Liver (tissue), 9 donors: ENCODE data around the gene RPS6KA1. TPM values are rescaled to one million over a fixed set of nuclear protein-coding genes. Genes with fewer than 3 reads are reported as not detected.

Experiments
- DNase-seq: peaks from one replicate; pipeline ENCODE4 v3.0.0-alpha.2; 2017; ENCODE audit warnings: low spot score
- H3K27ac ChIP-seq, 2 donors: one replicate each; pipeline ENCODE4 v1.7.0; 2013; ENCODE audit warnings: inconsistent platforms in 2 of 2, low read length in 2 of 2, control low read depth in 1 of 2, low read depth in 1 of 2, mild to moderate bottlenecking in 1 of 2
- H3K27me3 ChIP-seq, 4 donors: one replicate each; pipeline versions ENCODE4 v1.6.1 to v1.7.0; 2013; ENCODE audit warnings: low read length in 3 of 4, inconsistent platforms in 1 of 4, mild to moderate bottlenecking in 1 of 4, moderate library complexity in 1 of 4; ENCODE audit not compliant: control insufficient read depth in 4 of 4, insufficient read depth in 4 of 4
- H3K36me3 ChIP-seq, 4 donors: one replicate each; pipeline versions ENCODE4 v1.6.1 to v1.7.0; 2013; ENCODE audit warnings: low read length in 3 of 4, mild to moderate bottlenecking in 3 of 4, low read depth in 1 of 4, moderate library complexity in 1 of 4; ENCODE audit not compliant: control insufficient read depth in 4 of 4, insufficient read depth in 3 of 4
- H3K4me1 ChIP-seq, 4 donors: one replicate each; pipeline versions ENCODE4 v1.6.1 to v1.7.0; 2013; ENCODE audit warnings: low read length in 3 of 4, mild to moderate bottlenecking in 3 of 4, moderate library complexity in 1 of 4; ENCODE audit not compliant: control insufficient read depth in 4 of 4, insufficient read depth in 4 of 4
- H3K4me3 ChIP-seq, 3 donors: one replicate each; pipeline versions ENCODE4 v1.6.1 to v1.7.0; 2013; ENCODE audit warnings: low read length in 3 of 3, control low read depth in 1 of 3, low read depth in 1 of 3, mild to moderate bottlenecking in 1 of 3
- H3K9ac ChIP-seq, 2 donors: one replicate each; pipeline ENCODE4 v1.7.0; 2013; ENCODE audit warnings: low read length in 2 of 2, mild to moderate bottlenecking in 2 of 2, moderate library complexity in 2 of 2, control low read depth in 1 of 2, low read depth in 1 of 2
- H3K9me3 ChIP-seq, 4 donors: one replicate each; pipeline versions ENCODE4 v1.6.1 to v1.7.0; 2013; ENCODE audit warnings: low read length in 3 of 4; ENCODE audit not compliant: control insufficient read depth in 4 of 4
- EGR1 ChIP-seq, 2 donors: IDR thresholded peaks; 2 replicates each; pipeline ENCODE4 v1.6.1; 2016 to 2018; ENCODE audit warnings: antibody characterized with exemption in 2 of 2, low read depth in 2 of 2
- FOXA1 ChIP-seq: IDR thresholded peaks from 2 replicates; pipeline ENCODE4 v1.6.1; 2016; ENCODE audit warnings: antibody characterized with exemption
- FOXA2 ChIP-seq: IDR thresholded peaks from 2 replicates; pipeline ENCODE4 v1.6.1; 2016; ENCODE audit warnings: antibody characterized with exemption
- HNF4A ChIP-seq, 2 donors: conservative IDR thresholded peaks; 2 replicates each; pipeline ENCODE4 v1.6.1; 2016; ENCODE audit warnings: antibody characterized with exemption in 2 of 2, mild to moderate bottlenecking in 2 of 2
- HNF4G ChIP-seq: IDR thresholded peaks from 2 replicates; pipeline ENCODE4 v1.6.1; 2016; ENCODE audit warnings: antibody characterized with exemption
- JUND ChIP-seq, 2 donors: IDR thresholded peaks; 2 replicates each; pipeline ENCODE4 v1.6.1; 2016; ENCODE audit warnings: antibody characterized with exemption in 2 of 2
- RAD21 ChIP-seq, 2 donors: IDR thresholded peaks; 2 replicates each; pipeline ENCODE4 v1.6.1; 2016; ENCODE audit warnings: antibody characterized with exemption in 2 of 2, mild to moderate bottlenecking in 2 of 2
- RXRA ChIP-seq, 2 donors: IDR thresholded peaks; 2 replicates each; pipeline ENCODE4 v1.6.1; 2017 to 2018; ENCODE audit warnings: antibody characterized with exemption in 2 of 2, mild to moderate bottlenecking in 1 of 2
- SP1 ChIP-seq: IDR thresholded peaks from 2 replicates; pipeline ENCODE4 v1.6.1; 2018; ENCODE audit warnings: antibody characterized with exemption, mild to moderate bottlenecking
- TAF1 ChIP-seq: conservative IDR thresholded peaks from 2 replicates; pipeline ENCODE4 v1.6.1; 2016; ENCODE audit warnings: antibody characterized with exemption, mild to moderate bottlenecking
- YY1 ChIP-seq: IDR thresholded peaks from 2 replicates; pipeline ENCODE4 v1.6.1; 2016; ENCODE audit warnings: antibody characterized with exemption, mild to moderate bottlenecking
- WGBS: extraction: QIAGEN DNeasy Blood & Tissue Kit; methylation state at CpG from one replicate; pipeline ENCODE4 v1.1.7; 2013; 5-methylcytosine and 5-hydroxymethylcytosine counted together
- polyA plus RNA-seq, 2 donors: library from polyadenylated mRNA; stranded (reverse) in 1 of 2; unstranded in 1 of 2; fragments of 200-250 nt in 1 of 2; fragments of >200 nt in 1 of 2; fragmentation: Nextera tagmentation in 1 of 2; extraction: Ambion mirVana in 1 of 2; gene quantifications; one replicate each; pipeline versions ENCODE4 v1.2.1 to v1.2.3, GENCODE V29; 2013 to 2015
- total RNA-seq, 2 donors: library from RNA; depleted of rRNA; stranded (reverse); fragments of >200 nt; gene quantifications; one replicate each; pipeline ENCODE4 v1.2.3, GENCODE V29; 2014
- TF ChIP-seq, protein P1 (sequence below): fragments of 150-350 bp; IDR thresholded peaks from 2 replicates; pipeline ENCODE4 v1.5.1; 2017; ENCODE audit warnings: improper control_type of control experiment, low read depth, low read length; ENCODE audit not compliant: missing input control
- TF ChIP-seq, protein P2 (sequence below): IDR thresholded peaks from 2 replicates; pipeline ENCODE4 v1.6.1; 2016; ENCODE audit warnings: antibody characterized with exemption
- TF ChIP-seq, protein P3 (sequence below): IDR thresholded peaks from 2 replicates; pipeline ENCODE4 v1.6.1; 2016; ENCODE audit warnings: antibody characterized with exemption
- TF ChIP-seq, protein P4 (sequence below): IDR thresholded peaks from 2 replicates; pipeline ENCODE4 v1.6.1; 2016; ENCODE audit warnings: antibody characterized with exemption
- TF ChIP-seq, protein P5 (sequence below): IDR thresholded peaks from 2 replicates; pipeline ENCODE4 v1.6.1; 2016; ENCODE audit warnings: antibody characterized with exemption, mild to moderate bottlenecking
- donor health status: healthy.
- donor health status: healthy.
- donor health status: healthy.
- donor health status: healthy.
- donor health status: healthy.

RPS6KA1 gene
- total and polyA plus RNA-seq, 4 donors = 4.0 to 26.8 (median 7.4) TPM

DNA sequence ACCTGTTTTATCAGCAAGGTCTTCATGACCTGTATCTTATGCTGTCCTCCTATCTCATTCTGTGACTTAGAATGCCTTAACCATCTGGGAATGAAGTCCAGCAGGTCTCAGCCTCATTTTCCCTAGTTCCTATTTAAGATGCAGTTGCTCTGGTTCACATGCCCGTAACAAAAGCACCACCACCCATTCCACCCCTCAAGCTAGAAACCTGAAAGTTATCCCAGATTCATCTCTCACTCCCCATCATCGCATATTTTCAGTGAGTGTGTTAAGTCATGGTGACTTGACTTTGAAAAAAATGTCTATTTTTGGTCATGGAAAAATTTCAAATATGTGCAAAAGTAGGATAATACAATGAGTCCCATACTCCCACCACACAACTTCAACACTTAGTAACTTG lies 45.6 kb upstream of the RPS6KA1 start (continued):
- TF ChIP-seq, protein P1, sequence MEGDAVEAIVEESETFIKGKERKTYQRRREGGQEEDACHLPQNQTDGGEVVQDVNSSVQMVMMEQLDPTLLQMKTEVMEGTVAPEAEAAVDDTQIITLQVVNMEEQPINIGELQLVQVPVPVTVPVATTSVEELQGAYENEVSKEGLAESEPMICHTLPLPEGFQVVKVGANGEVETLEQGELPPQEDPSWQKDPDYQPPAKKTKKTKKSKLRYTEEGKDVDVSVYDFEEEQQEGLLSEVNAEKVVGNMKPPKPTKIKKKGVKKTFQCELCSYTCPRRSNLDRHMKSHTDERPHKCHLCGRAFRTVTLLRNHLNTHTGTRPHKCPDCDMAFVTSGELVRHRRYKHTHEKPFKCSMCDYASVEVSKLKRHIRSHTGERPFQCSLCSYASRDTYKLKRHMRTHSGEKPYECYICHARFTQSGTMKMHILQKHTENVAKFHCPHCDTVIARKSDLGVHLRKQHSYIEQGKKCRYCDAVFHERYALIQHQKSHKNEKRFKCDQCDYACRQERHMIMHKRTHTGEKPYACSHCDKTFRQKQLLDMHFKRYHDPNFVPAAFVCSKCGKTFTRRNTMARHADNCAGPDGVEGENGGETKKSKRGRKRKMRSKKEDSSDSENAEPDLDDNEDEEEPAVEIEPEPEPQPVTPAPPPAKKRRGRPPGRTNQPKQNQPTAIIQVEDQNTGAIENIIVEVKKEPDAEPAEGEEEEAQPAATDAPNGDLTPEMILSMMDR = no peak
- TF ChIP-seq RAD21 (IDR thresholded peaks at IDR 0.05) = no peak

DNA sequence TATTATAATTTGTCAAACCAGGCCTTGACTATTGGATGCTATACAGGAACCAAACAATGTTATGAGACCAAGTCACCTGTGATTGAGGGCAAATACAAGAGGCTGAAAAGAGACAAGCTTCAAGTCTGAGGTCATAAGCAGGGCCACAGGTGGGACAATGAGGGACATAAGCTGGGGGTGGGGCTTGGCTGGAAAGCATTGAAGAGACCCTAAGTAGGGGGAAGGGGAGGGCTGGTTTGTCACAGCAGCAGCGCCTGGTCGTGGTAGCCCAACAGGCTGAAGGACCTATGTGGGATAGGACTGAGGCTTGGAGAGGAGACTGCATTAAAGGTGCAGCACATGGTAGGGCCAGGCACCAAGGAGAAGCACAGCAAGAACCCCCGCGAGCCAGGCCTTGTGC lies 39.4 kb upstream of the RPS6KA1 start:
- Histone ChIP-seq H3K36me3 (no peaks in the 10 kb centered on the region), H3K4me1 (no peaks in the 10 kb centered on the region), H3K27me3 (no peaks in the 10 kb centered on the region), H3K4me3 (no peak overlapping the region), H3K9ac (no peak overlapping the region), H3K27ac (no peak overlapping the region), H3K9me3 (no peaks in the 10 kb centered on the region)
- TF ChIP-seq, protein P1 = no peak
- TF ChIP-seq HNF4A (conservative IDR thresholded peaks at IDR 0.05) = no peak
- no peak for TF ChIP-seq EGR1 (IDR thresholded peaks at IDR 0.05; ENCODE audit: low read depth in 2 of 2)
- TF ChIP-seq JUND (IDR thresholded peaks at IDR 0.05) = no peak
- no peak for TF ChIP-seq RAD21 (IDR thresholded peaks at IDR 0.05)
- TF ChIP-seq FOXA2 = no peak
- TF ChIP-seq RXRA (IDR thresholded peaks at IDR 0.05) = no peak
- TF ChIP-seq, protein P2, sequence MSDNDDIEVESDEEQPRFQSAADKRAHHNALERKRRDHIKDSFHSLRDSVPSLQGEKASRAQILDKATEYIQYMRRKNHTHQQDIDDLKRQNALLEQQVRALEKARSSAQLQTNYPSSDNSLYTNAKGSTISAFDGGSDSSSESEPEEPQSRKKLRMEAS = no peak
- no peak for TF ChIP-seq FOXA1
- TF ChIP-seq TAF1 = no peak
- TF ChIP-seq HNF4G = no peak
- TF ChIP-seq SP1 = no peak
- TF ChIP-seq, protein P3, sequence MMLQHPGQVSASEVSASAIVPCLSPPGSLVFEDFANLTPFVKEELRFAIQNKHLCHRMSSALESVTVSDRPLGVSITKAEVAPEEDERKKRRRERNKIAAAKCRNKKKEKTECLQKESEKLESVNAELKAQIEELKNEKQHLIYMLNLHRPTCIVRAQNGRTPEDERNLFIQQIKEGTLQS = no peak
- TF ChIP-seq, protein P4, sequence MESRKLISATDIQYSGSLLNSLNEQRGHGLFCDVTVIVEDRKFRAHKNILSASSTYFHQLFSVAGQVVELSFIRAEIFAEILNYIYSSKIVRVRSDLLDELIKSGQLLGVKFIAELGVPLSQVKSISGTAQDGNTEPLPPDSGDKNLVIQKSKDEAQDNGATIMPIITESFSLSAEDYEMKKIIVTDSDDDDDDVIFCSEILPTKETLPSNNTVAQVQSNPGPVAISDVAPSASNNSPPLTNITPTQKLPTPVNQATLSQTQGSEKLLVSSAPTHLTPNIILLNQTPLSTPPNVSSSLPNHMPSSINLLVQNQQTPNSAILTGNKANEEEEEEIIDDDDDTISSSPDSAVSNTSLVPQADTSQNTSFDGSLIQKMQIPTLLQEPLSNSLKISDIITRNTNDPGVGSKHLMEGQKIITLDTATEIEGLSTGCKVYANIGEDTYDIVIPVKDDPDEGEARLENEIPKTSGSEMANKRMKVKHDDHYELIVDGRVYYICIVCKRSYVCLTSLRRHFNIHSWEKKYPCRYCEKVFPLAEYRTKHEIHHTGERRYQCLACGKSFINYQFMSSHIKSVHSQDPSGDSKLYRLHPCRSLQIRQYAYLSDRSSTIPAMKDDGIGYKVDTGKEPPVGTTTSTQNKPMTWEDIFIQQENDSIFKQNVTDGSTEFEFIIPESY = no peak
- 89% methylated on average over 4 of the region's 4 CpGs for WGBS
- no peak for DNase-seq

DNA sequence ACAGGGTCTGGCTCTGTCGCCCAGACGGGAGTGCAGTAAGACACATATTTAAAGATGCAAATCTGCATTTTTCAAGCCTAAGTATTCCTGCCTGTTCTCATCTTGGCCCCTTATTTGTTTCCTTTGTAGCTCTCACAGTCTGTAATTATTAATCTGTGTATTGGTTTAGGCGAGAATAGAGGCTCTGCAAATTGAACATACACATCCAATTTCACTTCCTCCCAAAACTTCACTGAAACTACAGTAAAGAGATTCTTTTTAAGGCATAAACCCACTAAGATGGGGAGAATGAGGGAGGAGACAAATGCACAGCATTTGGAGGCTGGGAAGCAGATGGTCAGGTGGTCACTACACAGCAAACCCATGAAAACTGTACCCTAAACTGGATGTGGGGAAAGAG lies 36.3 kb upstream of the RPS6KA1 start:
- no peaks in the 10 kb centered on the region for H3K9me3 ChIP-seq
- 75% methylated on average over 3 of the region's 3 CpGs for WGBS
- no peak for DNase-seq
- H3K36me3 ChIP-seq = no peaks in the 10 kb centered on the region
- H3K27ac ChIP-seq = no peak overlapping the region
- no peaks in the 10 kb centered on the region for H3K27me3 ChIP-seq
- no peak overlapping the region for H3K4me3 ChIP-seq
- no peak overlapping the region for H3K9ac ChIP-seq
- H3K4me1 ChIP-seq = no peaks in the 10 kb centered on the region
- TF ChIP-seq YY1 (no peak), EGR1 (IDR thresholded peaks at IDR 0.05; ENCODE audit: low read depth in 2 of 2) (no peak), SP1 (no peak), TAF1 (no peak), JUND (IDR thresholded peaks at IDR 0.05) (no peak), FOXA2 (no peak), HNF4G (no peak), HNF4A (conservative IDR thresholded peaks at IDR 0.05) (no peak), RXRA (IDR thresholded peaks at IDR 0.05) (no peak), FOXA1 (no peak)
- TF ChIP-seq, protein P2 = no peak
- TF ChIP-seq, protein P1 = no peak
- TF ChIP-seq, protein P5, sequence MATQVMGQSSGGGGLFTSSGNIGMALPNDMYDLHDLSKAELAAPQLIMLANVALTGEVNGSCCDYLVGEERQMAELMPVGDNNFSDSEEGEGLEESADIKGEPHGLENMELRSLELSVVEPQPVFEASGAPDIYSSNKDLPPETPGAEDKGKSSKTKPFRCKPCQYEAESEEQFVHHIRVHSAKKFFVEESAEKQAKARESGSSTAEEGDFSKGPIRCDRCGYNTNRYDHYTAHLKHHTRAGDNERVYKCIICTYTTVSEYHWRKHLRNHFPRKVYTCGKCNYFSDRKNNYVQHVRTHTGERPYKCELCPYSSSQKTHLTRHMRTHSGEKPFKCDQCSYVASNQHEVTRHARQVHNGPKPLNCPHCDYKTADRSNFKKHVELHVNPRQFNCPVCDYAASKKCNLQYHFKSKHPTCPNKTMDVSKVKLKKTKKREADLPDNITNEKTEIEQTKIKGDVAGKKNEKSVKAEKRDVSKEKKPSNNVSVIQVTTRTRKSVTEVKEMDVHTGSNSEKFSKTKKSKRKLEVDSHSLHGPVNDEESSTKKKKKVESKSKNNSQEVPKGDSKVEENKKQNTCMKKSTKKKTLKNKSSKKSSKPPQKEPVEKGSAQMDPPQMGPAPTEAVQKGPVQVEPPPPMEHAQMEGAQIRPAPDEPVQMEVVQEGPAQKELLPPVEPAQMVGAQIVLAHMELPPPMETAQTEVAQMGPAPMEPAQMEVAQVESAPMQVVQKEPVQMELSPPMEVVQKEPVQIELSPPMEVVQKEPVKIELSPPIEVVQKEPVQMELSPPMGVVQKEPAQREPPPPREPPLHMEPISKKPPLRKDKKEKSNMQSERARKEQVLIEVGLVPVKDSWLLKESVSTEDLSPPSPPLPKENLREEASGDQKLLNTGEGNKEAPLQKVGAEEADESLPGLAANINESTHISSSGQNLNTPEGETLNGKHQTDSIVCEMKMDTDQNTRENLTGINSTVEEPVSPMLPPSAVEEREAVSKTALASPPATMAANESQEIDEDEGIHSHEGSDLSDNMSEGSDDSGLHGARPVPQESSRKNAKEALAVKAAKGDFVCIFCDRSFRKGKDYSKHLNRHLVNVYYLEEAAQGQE = no peak
- TF ChIP-seq, protein P3 = no peak
